HEK293 (cell line): ENCODE data around the gene PAQR8.
A peak's percentile ranks its signal among the peaks of the same experiment; 100 is the strongest.

ENCODE experiments used
- CTCF ChIA-PET: fragments of 350-600 bp; formaldehyde crosslinking; extraction: SDS; loops from one replicate; lab custom pipeline; 2021; ENCODE audit warnings: antibody characterized with exemption; lab: Yijun Ruan, JAX
- POLR2A ChIA-PET: fragments of 300-600 bp; formaldehyde crosslinking; extraction: SDS; loops from one replicate; lab custom pipeline; 2020; ENCODE audit warnings: antibody characterized with exemption, inconsistent platforms; lab: Yijun Ruan, JAX
- H3K27ac ChIP-seq: fragments of 200-500 bp; sonication (Bioruptor generic); 2 replicates; pipeline ENCODE4 v1.5.1; 2014; ENCODE audit warnings: low read depth, low read length, control low read depth, inconsistent platforms; ENCODE audit errors: extremely low read depth
- H3K36me3 ChIP-seq, 2 experiments: fragments of 200-500 bp in 1 of 2; sonication (Bioruptor generic) in 1 of 2; 1 replicate in 1 of 2; 2 replicates in 1 of 2; pipeline ENCODE4 v1.5.1; 2014 to 2017; ENCODE audit warnings: inconsistent platforms in 2 of 2, low read length in 2 of 2; ENCODE audit not compliant: control insufficient read depth in 2 of 2, insufficient read depth in 1 of 2
- H3K4me1 ChIP-seq: fragments of 200-500 bp; sonication (Bioruptor generic); 2 replicates; pipeline ENCODE4 v1.5.1; 2014; ENCODE audit warnings: mild to moderate bottlenecking, low read length, inconsistent platforms; ENCODE audit not compliant: control insufficient read depth, insufficient read depth
- H3K4me3 ChIP-seq: 2 replicates; pipeline ENCODE4 v1.5.1; 2011; ENCODE audit warnings: low read depth, mild to moderate bottlenecking, control low read depth, low read length, moderate library complexity
- H3K9me3 ChIP-seq: fragments of 200-500 bp; sonication (Bioruptor generic); 2 replicates; pipeline ENCODE4 v1.5.1; 2014; ENCODE audit warnings: low read depth, low read length, inconsistent platforms; ENCODE audit not compliant: control insufficient read depth, insufficient read depth
- ELK4 ChIP-seq: IDR thresholded peaks from 2 replicates; pipeline ENCODE4 v1.6.1; 2011; ENCODE audit warnings: mild to moderate bottlenecking, low read depth, low read length, borderline replicate concordance
- INSM2 ChIP-seq: fragments of 450-650 bp; formaldehyde crosslinking; IDR thresholded peaks from 2 replicates; pipeline ENCODE4 v1.5.1; 2016; ENCODE audit warnings: missing biosample characterization, missing genetic modification characterization
- KLF8 ChIP-seq: fragments of 450-650 bp; formaldehyde crosslinking; IDR thresholded peaks from 2 replicates; pipeline ENCODE4 v1.5.1; 2016; ENCODE audit warnings: missing biosample characterization, missing genetic modification characterization
- MEIS1 ChIP-seq: sonication (generic); formaldehyde crosslinking; IDR thresholded peaks from 2 replicates; pipeline ENCODE4 v1.8.1; 2022; ENCODE audit warnings: missing genetic modification reagents, mild to moderate bottlenecking, borderline replicate concordance
- PRDM1 ChIP-seq: fragments of 450-650 bp; formaldehyde crosslinking; IDR thresholded peaks from 2 replicates; pipeline ENCODE4; 2016; ENCODE audit warnings: missing biosample characterization, missing genetic modification characterization
- SETDB1 ChIP-seq: IDR thresholded peaks from one replicate; pipeline ENCODE4 v1.6.1; 2017; ENCODE audit warnings: mild to moderate bottlenecking, low read length, moderate library complexity, mixed read lengths; ENCODE audit not compliant: insufficient read length
- ZEB2 ChIP-seq: fragments of 450-650 bp; formaldehyde crosslinking; IDR thresholded peaks from 2 replicates; pipeline ENCODE4 v1.5.1; 2016; ENCODE audit warnings: missing biosample characterization, missing genetic modification characterization
- ZFP69B ChIP-seq: fragments of 450-650 bp; formaldehyde crosslinking; IDR thresholded peaks from 2 replicates; pipeline ENCODE4 v1.5.1; 2016; ENCODE audit warnings: missing biosample characterization, missing genetic modification characterization
- ZNF10 ChIP-seq: fragments of 450-650 bp; formaldehyde crosslinking; IDR thresholded peaks from 2 replicates; pipeline ENCODE4 v1.5.1; 2017; ENCODE audit warnings: missing biosample characterization, missing genetic modification characterization
- ZNF169 ChIP-seq: fragments of 450-650 bp; formaldehyde crosslinking; IDR thresholded peaks from 2 replicates; pipeline ENCODE4 v1.5.1; 2016; ENCODE audit warnings: missing biosample characterization, missing genetic modification characterization
- ZNF239 ChIP-seq: fragments of 450-650 bp; formaldehyde crosslinking; IDR thresholded peaks from 2 replicates; pipeline ENCODE4 v1.5.1; 2016; ENCODE audit warnings: missing biosample characterization, missing genetic modification characterization
- ZNF274 ChIP-seq, 2 experiments: fragments of 200-500 bp in 1 of 2; fragments of 450-650 bp in 1 of 2; sonication (Bioruptor generic) in 1 of 2; formaldehyde crosslinking in 1 of 2; IDR thresholded peaks; 2 replicates each; pipeline versions ENCODE4 v1.5.1 to v1.6.1; 2014 to 2016; ENCODE audit warnings: borderline replicate concordance in 1 of 2, inconsistent platforms in 1 of 2, low read length in 1 of 2, missing biosample characterization in 1 of 2, missing genetic modification characterization in 1 of 2
- ZNF610 ChIP-seq: fragments of 450-650 bp; formaldehyde crosslinking; IDR thresholded peaks from 2 replicates; pipeline ENCODE4 v1.5.1; 2016; ENCODE audit warnings: missing biosample characterization, missing genetic modification characterization, borderline replicate concordance
- ZNF639 ChIP-seq: fragments of 450-650 bp; formaldehyde crosslinking; IDR thresholded peaks from 2 replicates; pipeline ENCODE4 v1.5.1; 2016; ENCODE audit warnings: missing biosample characterization, missing genetic modification characterization
- ZNF645 ChIP-seq: fragments of 450-650 bp; formaldehyde crosslinking; IDR thresholded peaks from 2 replicates; pipeline ENCODE4; 2016; ENCODE audit warnings: missing biosample characterization, missing genetic modification characterization
- ZNF692 ChIP-seq: fragments of 450-650 bp; formaldehyde crosslinking; IDR thresholded peaks from 2 replicates; pipeline ENCODE4 v1.5.1; 2016; ENCODE audit warnings: missing biosample characterization, missing genetic modification characterization
- ZNF701 ChIP-seq: fragments of 450-650 bp; formaldehyde crosslinking; IDR thresholded peaks from 2 replicates; pipeline ENCODE4 v1.5.1; 2016; ENCODE audit warnings: missing biosample characterization, missing genetic modification characterization
- ZNF791 ChIP-seq: fragments of 450-650 bp; formaldehyde crosslinking; IDR thresholded peaks from 2 replicates; pipeline ENCODE4 v1.5.1; 2016; ENCODE audit warnings: missing biosample characterization, missing genetic modification characterization
- ZSCAN16 ChIP-seq: fragments of 450-650 bp; formaldehyde crosslinking; IDR thresholded peaks from 2 replicates; pipeline ENCODE4 v1.5.1; 2016; ENCODE audit warnings: missing biosample characterization, missing genetic modification characterization

PAQR8 gene

GRCh38 chr6:52317211-52317610, 44.7 kb upstream of the PAQR8 start:
- no peak overlapping the region for H3K27ac ChIP-seq
- no peaks in the 10 kb centered on the region for H3K4me1 ChIP-seq
- CTCF ChIA-PET = interaction anchor here (0.7 to 1.5 kb wide), 2 partner anchors 12 to 31 kb away, joined by 4 read pairs; no protein-coding TSS in a partner anchor

GRCh38 chr6:52317841-52318581, 43.9 kb upstream of the PAQR8 start:
- no peak overlapping the region for H3K4me3 ChIP-seq
- TF ChIP-seq ZNF10 (tag by site-specific recombination) (no peak), ZNF610 (no peak), PRDM1 (tag by site-specific recombination) (peak; percentile 45; the same call in 1 of the 2 replicates), ZNF169 (no peak), ZNF239 (tag by site-specific recombination) (no peak), INSM2 (tag by site-specific recombination) (peak; percentile 44; the same call in 1 of the 2 replicates)
- TF ChIP-seq, all 188 proteins: peak for 2
- no peaks in the 10 kb centered on the region for H3K4me1 ChIP-seq
- no peak overlapping the region for H3K27ac ChIP-seq
- no peaks in the 10 kb centered on the region for H3K36me3 ChIP-seq
- H3K9me3 ChIP-seq = no peaks in the 10 kb centered on the region
- ChIA-PET POLR2A (no interaction called here), CTCF (interaction anchor here (0.8 kb wide), 1 partner anchor 32 kb away, joined by 3 read pairs; no protein-coding TSS in a partner anchor)

More at GRCh38 chr6:52317211-52317610, 44.7 kb upstream of the PAQR8 start:
- POLR2A ChIA-PET = no interaction called here
- Histone ChIP-seq H3K36me3 (no peaks in the 10 kb centered on the region), H3K9me3 (no peaks in the 10 kb centered on the region), H3K4me3 (no peak overlapping the region)
- TF ChIP-seq ZEB2 (tag by site-specific recombination) (no peak), ZSCAN16 (tag by site-specific recombination) (no peak), ZNF701 (tag by site-specific recombination) (no peak), SETDB1 (no peak), ZNF791 (no peak), ZFP69B (tag by site-specific recombination) (no peak), ZNF274 (IDR thresholded peaks at IDR 0.05; ENCODE audit: low read length) (no peak), ZNF274 (tag by site-specific recombination; IDR thresholded peaks at IDR 0.05; ENCODE audit: borderline replicate concordance) (no peak), ZNF692 (tag by site-specific recombination) (no peak), ZNF639 (no peak), ELK4 (no peak), KLF8 (tag by site-specific recombination) (no peak), MEIS1 (CRISPR knock-in tag) (no peak), ZNF645 (no peak)
